CD4-positive, alpha-beta T cell treated with Interleukin-6 for 4 hours (primary cell): ENCODE measurements around the gene ZNF865.

Experiments used
- DNase-seq: peaks from one replicate; pipeline ENCODE4 v3.0.0-alpha.2; 2020; ENCODE audit warnings: mixed read lengths

The ZNF865 gene

DNA sequence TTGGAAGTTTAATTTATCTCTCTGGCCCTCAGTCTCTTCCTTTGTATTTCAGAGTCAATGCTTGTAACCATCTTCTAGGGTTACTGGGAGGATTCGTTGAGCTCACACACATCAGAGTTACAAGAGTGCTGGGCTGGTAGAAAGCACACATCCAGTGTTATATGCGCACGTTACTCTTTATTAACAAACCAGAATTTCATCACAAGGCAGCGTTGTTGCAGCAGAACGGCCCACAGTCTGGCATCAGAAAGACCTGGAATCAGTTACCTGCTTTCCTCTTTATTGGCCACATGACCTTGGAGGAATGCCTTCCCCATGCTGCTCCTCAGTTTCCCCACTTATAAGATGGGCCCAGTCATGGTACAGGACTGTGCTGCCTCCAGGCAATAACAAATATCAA lies 3.9 kb downstream of the ZNF865 start:
- no peak for DNase-seq

DNA sequence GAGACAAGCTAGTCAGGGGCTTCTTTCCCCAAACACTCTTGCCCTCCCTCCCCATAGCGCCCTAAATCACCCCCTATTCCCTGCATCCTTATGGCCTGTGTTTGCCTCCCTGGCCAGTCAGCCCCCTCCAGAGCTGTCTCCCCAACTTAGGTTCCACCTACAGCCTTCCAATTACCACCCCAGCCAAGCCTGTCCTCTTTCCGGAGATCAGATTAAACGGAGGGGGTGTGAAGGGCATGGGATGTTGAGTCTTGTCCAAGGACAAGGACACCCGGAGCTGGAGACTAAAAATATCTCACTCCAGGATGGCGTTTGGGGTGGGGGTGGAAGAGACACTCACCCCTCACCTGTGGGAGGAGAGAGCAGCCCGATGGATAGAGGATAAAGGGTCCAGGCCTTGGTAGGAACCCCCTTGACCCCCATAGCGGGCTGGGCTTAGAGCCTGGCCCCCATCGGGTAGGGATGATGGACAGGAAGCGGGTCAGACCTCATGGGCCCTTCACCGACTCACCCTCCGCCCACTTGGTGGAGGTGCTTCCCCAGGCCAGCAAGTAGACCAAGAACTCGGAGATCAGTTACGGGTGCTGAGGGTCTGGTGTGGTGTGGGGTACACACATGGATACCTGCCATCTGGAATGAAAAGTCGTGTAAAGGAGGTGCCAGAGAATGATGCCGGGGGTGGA lies 6.0 kb downstream of the ZNF865 start:
- DNase-seq, result no peak

DNA sequence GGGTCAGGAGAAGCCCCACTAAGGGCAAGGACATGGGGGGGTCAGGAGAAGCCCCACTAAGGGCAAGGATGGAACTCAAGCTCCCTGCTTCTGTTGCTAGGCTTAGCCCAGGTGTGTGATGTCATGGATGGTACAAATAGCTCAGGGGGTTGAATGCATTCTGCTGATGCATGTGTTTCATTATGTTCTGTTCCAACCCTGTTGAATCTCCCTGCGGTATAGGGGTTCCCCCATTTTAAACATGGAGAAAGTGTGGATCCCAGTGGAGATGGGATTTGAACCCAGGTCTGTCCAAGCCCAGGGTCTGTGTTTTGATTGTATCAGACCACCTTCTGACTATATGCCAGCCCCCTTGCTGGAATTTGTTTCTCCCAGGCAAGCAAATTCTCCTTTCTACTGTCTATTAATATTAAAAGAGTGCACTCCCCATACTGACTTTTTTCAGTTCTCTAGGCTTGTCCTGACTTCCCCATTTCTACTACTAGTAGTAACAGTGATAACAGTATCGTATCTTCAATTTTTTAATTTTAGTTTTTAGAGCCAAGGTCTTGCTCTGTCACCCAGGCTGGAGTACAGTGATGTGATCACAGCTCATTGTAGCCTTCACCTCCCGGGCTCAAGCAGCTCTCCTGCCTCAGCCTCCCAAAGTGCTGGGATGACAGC lies 6.7 kb downstream of the ZNF865 start:
- DNase-seq, result no peak

DNA sequence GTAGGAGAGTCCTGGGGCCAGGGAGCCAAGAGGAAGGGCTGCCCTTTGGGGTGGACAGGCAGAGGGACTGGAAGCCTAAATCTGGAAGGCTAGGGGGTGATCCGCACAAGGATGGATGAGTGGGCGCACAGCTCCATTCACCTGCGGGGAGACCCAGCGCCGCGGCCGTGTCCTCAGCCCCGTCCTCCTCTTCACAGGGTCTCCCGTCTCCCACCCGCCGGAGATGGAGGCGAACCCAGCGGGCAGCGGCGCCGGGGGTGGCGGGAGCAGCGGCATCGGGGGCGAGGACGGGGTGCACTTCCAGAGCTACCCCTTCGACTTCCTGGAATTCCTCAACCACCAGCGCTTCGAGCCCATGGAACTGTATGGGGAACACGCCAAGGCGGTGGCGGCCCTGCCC lies 7.9 kb downstream of the ZNF865 start:
- DNase-seq, result no peak

DNA sequence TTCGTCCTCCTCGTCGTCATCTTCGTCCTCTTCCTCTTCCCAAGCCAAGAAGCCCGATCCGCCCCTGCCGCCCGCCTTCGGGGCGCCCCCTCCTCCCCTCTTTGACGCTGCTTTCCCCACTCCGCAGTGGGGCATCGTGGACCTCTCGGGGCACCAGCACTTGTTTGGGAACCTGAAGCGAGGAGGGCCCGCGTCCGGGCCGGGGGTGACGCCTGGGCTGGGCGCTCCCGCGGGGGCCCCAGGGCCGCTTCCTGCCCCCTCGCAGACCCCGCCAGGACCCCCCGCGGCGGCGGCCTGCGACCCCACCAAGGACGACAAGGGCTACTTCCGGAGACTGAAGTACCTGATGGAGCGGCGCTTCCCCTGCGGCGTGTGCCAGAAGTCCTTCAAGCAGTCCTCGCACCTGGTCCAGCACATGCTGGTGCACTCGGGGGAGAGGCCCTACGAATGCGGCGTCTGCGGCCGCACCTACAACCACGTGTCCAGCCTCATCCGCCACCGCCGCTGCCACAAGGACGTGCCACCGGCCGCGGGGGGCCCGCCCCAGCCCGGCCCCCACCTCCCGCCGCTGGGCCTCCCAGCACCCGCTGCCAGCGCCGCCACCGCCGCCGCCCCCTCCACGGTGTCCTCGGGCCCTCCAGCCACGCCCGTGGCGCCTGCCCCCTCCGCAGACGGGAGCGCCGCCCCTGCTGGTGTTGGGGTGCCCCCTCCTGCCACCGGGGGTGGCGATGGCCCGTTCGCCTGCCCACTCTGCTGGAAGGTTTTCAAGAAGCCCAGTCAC lies 8.7 kb downstream of the ZNF865 start:
- DNase-seq, result no peak

DNA sequence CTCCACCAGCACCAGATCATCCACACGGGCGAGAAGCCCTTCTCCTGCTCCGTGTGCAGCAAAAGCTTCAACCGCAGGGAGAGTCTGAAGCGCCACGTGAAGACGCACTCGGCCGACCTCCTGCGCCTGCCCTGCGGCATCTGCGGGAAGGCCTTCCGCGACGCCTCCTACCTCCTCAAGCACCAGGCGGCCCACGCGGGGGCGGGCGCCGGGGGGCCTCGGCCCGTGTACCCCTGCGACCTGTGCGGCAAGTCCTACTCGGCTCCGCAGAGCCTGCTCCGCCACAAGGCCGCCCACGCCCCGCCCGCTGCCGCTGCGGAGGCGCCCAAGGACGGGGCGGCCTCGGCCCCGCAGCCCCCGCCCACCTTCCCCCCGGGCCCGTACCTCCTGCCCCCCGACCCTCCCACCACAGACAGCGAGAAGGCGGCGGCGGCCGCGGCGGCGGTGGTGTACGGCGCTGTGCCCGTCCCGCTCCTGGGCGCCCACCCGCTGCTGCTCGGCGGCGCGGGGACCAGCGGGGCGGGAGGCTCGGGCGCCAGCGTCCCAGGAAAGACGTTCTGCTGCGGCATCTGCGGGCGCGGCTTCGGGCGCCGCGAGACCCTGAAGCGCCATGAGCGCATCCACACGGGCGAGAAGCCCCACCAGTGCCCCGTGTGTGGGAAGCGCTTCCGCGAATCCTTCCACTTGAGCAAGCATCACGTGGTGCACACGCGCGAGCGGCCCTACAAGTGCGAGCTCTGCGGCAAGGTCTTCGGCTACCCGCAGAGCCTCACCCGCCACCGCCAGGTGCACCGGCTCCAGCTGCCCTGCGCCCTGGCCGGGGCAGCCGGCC lies 9.5 kb downstream of the ZNF865 start:
- no peak for DNase-seq

DNA sequence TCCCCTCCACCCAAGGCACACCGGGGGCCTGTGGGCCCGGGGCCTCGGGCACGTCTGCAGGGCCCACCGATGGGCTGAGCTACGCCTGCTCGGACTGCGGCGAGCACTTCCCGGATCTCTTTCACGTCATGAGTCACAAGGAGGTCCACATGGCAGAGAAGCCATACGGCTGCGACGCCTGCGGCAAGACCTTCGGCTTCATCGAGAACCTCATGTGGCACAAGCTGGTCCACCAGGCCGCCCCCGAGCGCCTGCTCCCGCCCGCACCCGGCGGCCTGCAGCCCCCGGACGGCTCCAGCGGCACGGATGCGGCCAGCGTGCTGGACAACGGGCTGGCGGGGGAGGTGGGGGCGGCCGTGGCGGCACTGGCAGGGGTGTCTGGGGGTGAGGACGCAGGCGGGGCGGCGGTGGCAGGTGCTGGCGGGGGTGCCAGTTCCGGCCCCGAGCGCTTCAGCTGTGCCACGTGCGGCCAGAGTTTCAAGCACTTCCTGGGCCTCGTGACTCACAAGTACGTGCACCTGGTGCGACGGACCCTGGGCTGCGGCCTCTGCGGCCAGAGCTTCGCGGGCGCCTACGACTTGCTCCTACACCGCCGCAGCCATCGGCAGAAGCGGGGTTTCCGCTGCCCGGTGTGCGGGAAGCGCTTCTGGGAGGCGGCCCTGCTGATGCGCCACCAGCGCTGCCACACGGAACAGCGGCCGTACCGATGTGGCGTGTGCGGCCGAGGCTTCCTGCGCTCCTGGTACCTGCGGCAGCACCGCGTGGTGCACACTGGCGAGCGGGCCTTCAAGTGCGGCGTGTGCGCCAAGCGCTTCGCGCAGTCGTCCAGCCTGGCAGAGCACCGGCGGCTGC lies 10.3 kb downstream of the ZNF865 start:
- DNase-seq, result no peak

DNA sequence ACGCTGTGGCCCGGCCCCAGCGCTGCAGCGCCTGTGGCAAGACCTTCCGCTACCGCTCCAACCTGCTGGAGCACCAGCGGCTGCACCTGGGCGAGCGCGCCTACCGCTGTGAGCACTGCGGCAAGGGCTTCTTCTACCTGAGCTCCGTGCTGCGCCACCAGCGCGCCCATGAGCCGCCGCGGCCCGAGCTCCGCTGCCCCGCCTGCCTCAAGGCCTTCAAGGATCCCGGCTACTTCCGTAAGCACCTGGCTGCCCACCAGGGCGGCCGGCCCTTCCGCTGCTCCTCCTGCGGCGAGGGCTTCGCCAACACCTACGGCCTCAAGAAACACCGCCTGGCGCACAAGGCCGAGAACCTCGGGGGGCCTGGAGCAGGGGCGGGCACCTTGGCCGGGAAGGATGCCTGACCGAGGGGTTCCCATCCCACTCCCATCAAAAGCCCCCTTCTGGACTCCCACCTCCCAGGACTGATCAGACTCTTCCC lies 11.0 kb downstream of the ZNF865 start:
- no peak for DNase-seq

DNA sequence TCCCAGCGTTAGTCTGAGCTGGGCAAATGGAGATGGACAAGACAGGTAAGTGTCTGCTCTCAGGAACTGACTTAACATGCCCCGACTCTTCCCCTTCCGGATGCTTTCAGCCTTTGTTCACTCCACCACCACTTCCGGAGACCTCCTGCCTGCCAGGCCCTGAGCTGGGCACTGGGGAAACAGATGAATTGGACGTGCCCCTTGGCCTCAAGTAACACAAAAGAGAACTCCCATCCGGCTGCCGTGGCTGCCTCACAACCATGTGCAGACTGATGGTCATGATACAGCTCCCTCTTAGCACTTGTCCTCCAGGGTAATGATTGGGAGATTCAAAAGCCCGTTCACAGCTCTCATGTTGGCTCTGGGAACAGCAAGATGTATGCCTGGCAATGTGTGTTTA lies 12.0 kb downstream of the ZNF865 start:
- DNase-seq, result no peak

DNA sequence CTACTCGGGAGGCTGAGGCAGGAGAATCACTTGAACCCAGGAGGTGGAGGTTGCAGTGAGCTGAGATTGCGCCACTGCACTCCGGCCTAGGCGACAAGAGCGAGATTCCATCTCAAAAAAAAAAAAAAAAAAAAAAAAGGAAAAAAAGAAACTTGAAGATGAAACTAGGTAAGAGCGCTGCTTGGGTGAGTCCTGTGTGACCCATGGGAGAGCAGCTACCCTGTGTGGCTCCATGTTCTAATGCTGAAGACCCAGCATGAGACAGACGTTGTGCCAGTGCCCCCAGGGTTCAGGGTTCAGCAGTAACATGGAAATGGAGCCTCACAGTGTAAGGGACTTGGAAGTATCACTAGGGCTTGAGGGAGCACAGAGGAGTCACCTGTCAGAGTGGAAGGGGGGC lies 13.0 kb downstream of the ZNF865 start:
- no peak for DNase-seq

DNA sequence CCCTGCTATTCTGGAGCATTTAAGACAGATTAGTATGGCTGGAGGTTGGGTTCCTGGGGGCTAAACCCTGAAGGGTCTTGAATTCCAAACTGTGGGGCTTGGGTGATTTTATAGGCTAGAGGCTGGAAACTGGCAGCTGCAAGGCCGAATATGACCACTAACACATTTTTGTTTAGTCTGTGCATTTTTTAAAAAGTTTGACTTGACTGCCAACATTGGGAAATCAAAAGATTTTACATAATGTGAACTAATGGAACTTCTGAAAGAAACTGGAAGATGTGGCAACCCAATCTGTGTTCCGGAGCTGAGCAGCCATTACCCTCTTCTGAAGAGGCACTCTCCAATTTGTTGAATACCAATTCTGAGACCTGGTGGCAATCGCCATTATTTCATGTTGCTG lies 13.8 kb downstream of the ZNF865 start:
- no peak for DNase-seq

DNA sequence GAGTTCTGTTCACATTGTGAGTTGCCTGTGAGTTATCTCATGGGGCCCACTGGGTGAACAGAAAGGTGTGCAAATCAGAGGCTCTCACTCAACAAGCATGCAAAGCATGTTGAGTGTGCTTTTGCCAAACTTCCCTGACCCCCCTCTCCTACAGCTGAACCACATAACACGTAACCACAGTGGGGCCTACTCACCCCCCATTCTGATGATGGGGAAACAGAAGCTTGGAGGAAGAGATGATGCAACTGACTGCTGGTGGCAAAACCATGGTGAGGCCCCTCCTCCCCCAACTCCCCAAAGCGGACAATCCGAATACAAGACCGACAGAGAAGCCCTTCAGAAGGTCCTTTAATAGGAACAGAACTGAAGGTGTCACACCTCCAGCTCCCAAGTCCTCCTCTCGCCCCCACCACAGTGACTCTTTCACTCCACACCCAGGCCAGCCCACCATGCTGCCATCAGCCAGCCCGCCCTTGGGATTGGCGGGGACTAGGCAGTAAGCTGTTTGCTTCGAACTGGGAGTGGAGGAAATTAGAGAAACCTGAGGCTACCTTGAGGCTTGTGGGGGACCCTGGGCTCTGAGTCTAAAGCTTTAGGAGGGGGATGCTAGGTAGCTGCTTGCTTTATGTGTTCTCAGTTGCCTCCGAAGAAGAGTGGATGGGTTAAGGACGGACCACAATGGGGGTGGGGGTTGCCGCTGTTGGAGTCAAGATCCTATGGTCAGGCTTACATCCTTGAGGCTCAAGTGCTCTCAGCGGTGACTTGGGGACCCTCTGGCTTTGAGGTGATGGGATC lies 15.2 kb downstream of the ZNF865 start:
- DNase-seq, result peak; percentile 45

DNA sequence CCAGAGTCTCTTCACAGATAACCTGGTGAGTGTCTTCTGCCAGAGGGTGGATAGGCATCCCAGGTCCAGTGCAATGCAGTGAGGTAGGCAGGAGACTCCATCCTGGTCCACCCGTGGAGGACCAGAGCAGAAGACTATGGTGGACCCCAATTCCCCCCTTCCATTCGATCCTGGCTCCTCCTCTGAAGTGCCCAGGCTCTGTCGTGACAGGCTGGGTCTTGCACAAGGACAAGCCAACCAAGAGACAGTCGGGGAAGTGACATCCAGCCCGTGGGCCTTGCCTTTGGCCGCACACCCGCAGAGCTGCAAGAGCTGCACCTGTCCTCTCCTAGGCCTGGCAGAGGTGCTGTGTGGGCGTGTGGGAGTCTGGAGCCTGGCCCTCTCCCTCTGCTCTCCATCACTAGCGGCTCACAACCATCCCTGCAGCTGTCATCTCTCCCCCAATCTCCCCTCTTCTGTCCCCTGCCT lies 15.8 kb downstream of the ZNF865 start:
- DNase-seq, result no peak

DNA sequence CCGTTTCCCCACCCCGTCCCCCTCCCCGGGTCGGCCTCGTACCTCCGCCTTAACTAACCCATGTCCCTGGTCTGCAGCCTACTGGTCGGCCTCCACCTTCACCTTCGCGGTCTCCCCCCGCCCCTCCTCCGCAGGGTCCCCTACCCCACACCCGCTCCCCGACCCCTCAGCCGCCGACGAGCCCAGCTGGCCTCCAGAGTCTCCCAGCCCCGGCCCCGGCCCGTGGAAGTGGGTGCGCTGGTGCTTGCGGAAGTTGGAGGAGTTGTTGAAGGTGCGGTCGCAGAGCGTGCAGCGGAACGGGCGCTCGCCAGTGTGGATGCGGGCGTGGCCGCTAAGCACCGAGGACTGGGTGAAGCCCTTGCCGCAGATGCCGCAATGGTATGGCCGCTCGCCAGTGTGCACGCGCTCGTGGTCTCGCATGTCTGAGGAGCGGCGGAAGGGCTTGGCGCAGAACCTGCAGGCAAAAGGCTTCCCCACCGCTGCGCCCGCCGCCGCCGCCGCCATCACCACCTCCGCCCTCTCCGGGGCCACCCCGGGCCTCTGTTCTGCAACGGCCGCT lies 16.3 kb downstream of the ZNF865 start:
- DNase-seq, result no peak

DNA sequence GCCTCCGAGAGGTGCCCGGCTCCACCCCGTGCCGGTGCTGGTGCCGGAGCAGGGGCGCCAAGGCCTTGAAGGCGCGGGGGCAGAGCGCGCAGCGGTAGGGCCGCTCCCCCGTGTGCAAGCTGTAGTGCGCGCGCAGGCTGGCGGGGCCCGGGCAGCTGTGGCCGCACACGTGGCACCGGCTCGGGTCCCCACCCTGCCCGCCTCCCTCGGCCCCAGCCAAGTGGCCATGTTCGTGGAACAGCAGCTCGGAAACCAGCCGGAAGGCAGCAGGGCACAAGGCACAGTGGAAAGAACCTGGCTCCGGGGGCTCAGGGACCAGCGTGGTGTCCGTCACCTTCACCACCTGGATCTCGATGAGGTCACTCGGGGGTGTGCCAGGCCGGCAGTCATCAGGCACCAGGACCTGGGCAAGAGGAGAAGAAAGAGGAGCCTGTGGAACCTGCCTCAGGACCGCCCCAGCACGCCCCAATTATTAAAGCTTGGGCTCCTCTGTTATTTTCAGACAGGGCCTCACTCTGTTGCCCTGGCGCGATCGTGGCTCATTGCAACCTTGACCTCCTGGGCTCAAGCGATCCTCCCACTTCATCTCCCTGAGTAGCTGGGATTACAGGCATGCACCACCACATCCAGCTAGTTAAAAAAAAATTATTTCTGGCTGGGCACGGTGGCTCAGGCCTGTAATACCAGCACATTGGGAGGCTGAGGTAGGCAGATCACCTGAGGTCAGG lies 17.0 kb downstream of the ZNF865 start:
- no peak for DNase-seq

DNA sequence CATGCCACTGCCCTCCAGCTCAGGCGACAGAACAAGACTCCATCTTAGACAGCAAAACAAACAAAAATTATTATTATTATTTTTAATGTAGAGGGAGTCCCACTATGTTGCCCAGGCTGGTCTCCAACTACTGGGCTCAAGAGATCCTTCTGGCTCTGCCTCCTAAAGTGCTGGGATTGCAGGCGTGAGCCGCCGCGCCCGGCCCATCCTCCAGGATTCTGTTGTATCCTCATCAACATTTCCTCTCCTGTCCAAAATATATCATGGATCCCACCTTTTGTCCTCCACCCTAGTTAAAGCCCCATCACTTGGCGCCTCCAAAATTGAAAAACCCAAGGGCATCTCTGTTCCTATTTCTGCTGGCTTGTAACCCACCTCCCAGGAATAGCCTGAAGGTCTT lies 17.7 kb downstream of the ZNF865 start:
- no peak for DNase-seq

DNA sequence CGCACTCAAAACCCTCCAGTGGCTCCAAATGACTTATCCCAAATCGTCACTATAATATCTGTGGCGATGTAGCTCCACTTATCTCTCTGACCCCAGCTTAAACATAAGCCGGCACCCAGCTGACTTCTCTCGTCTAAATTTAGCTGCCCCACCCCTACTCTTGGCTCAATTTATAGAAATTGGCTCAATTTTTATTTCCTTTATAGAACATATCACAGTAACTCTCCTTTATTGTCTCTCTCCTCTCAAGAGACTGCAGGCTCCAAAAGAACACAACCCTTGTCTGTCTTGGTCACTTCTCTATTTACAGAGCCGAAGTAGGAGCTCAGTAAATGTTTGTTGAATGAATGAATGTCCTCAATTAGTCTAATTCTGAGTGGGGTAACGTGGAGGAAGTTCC lies 18.1 kb downstream of the ZNF865 start:
- no peak for DNase-seq

DNA sequence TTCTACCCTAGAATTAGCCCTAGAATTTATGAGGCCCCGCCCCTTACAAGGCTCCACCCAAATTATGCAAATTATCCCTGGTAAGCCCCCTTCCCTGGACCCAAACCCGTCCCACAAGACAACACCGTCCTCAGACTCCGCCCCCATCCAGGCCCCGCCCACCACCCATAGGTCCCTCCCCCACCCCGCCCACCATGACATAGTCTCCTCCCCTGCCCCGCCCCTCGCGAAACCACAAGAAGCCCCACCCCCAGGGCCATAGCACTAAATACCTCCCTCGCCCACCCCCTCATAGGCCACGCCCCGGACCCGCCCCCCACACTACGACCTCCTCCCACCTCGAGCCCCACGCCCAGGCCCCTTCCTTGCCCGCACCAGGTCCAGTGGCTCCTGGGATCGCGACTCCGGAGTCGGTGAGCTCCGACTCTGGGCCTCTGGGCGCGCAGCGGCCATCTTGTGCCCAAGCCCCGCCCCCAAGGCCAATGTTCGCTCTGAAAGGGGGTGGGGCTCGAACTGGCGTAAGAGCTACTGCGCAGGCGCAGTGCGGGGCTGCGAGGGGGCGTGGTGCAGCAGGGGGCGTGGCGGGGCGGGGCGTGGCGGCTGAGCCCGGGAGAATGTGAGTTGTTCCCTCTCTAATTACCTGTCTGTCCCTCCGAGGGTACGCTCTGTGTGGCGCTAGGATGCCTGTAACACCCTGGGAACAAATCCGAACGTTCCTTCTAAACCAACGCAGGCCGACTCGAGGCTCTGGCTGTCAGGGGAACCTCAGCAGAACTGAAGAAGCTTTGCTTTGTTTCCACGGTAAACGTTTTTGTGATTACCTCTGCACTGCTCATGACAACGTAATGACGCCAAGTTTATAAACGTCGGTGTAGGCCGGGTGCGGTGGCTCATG lies 18.9 kb downstream of the ZNF865 start, which contains the start of gene ZNF784:
TSS of gene ZNF784 (minus strand) at position 458 of the 895 bp plus-strand sequence. CDS start at position 453, 5 bp downstream.
- DNase-seq, result peak; percentile 92

DNA sequence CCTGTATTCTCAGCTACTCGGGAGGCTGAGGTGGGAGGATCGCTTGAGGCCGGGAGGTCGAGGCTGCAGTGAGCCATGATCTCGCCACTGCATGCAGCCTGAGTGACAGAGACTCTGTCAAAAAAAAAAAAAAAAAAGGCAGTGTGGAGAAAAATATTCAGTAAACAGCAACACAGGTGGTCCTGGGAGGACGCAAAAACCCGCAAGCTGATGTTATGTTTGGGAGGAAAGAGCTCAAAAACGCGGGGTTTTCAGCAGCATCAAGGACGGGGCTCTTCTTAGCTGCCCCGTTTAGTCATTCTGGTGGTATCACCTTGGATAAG lies 19.5 kb downstream of the ZNF865 start:
- no peak for DNase-seq
